ENCODE measurements around the gene CSE1L.
A peak's percentile ranks its signal among the peaks of the same experiment; 100 is the strongest.
"Not testable (repeated sequence)": the region's sequence is repeated elsewhere in the genome, so short reads cannot be mapped to it uniquely, and the experiment has no call there.

CSE1L gene

GRCh38 chr20:49133571-49133970, 87.5 kb downstream of the CSE1L start:
- DNase-seq (ENCODE audit: low spot score): no peak
- H4K91ac ChIP-seq (ENCODE audit: low read depth, low read length, poor library complexity): no peak overlapping the region
- H3K36me3 ChIP-seq (replicated peaks in 1 of 2; ENCODE audit: control insufficient read depth in 2 of 2, insufficient read depth in 2 of 2, low read length in 2 of 2): peaks cover 17 to 69% of the 10 kb centered on the region in 2 donors
- H3K9ac ChIP-seq (ENCODE audit: low read depth, low read length, poor library complexity): no peak overlapping the region
- H3K4me2 ChIP-seq (ENCODE audit: insufficient read depth, low read length, poor library complexity, severe bottlenecking): no peak overlapping the region
- no peak overlapping the region for H2BK120ac ChIP-seq (ENCODE audit: low read depth, low read length)
- H2BK15ac ChIP-seq (ENCODE audit: low read length): no peak overlapping the region
- no peak overlapping the region for H2BK5ac ChIP-seq (ENCODE audit: low read length)
- no peak overlapping the region for H4K8ac ChIP-seq (ENCODE audit: low read depth, low read length)
- H2BK12ac ChIP-seq (ENCODE audit: low read length): no peak overlapping the region
- H3K4me3 ChIP-seq (ENCODE audit: low read length in 2 of 2): no peak overlapping the region
- no peak overlapping the region for H3K4ac ChIP-seq (ENCODE audit: low read length)
- H3K4me1 ChIP-seq (ENCODE audit: control insufficient read depth in 2 of 2, insufficient read depth in 1 of 2, low read depth in 1 of 2, low read length in 2 of 2): peaks cover 0 to 6% of the 10 kb centered on the region in 2 donors
- H2AK5ac ChIP-seq (ENCODE audit: low read depth, low read length): no peak overlapping the region
- no peak overlapping the region for H3K18ac ChIP-seq (ENCODE audit: low read length)
- no peak overlapping the region for H3K14ac ChIP-seq (ENCODE audit: low read length)
- no peaks in the 10 kb centered on the region for H3K9me3 ChIP-seq (replicated peaks in 1 of 2; ENCODE audit: control insufficient read depth in 2 of 2, insufficient read depth in 1 of 2, low read depth in 1 of 2, low read length in 2 of 2)
- H2AFZ ChIP-seq (ENCODE audit: low read length): no peak overlapping the region
- no peak overlapping the region for H3K23ac ChIP-seq (ENCODE audit: low read depth, low read length, poor library complexity)
- no peaks in the 10 kb centered on the region for H3K27me3 ChIP-seq (ENCODE audit: control insufficient read depth in 3 of 3, insufficient read depth in 3 of 3, low read depth in 1 of 3, low read length in 3 of 3)
- peak overlapping the region; percentile 32 for H3K27ac ChIP-seq (replicated peaks; ENCODE audit: low read length)
- WGBS, 2 donors (ENCODE audit: extremely low coverage in 2 of 2, insufficient read length in 2 of 2, insufficient replicate concordance in 1 of 2): no CpG with 5 or more reads among the region's 3 CpGs
- H3K79me1 ChIP-seq (ENCODE audit: low read depth, low read length): no peaks in the 10 kb centered on the region

GRCh38 chr20:49134797-49135196, 88.7 kb downstream of the CSE1L start:
- H3K23ac ChIP-seq (ENCODE audit: low read depth, low read length, poor library complexity); H3K9me3 ChIP-seq (replicated peaks in 1 of 2; ENCODE audit: control insufficient read depth in 2 of 2, insufficient read depth in 1 of 2, low read depth in 1 of 2, low read length in 2 of 2); H4K91ac ChIP-seq (ENCODE audit: low read depth, low read length, poor library complexity); H3K79me1 ChIP-seq (ENCODE audit: low read depth, low read length); H2AFZ ChIP-seq (ENCODE audit: low read length); DNase-seq (ENCODE audit: low spot score); H2AK5ac ChIP-seq (ENCODE audit: low read depth, low read length); H3K14ac ChIP-seq (ENCODE audit: low read length); H3K18ac ChIP-seq (ENCODE audit: low read length); H2BK120ac ChIP-seq (ENCODE audit: low read depth, low read length); H3K4me3 ChIP-seq (ENCODE audit: low read length in 2 of 2); H3K27ac ChIP-seq (replicated peaks; ENCODE audit: low read length); H3K4me1 ChIP-seq (ENCODE audit: control insufficient read depth in 2 of 2, insufficient read depth in 1 of 2, low read depth in 1 of 2, low read length in 2 of 2); H2BK12ac ChIP-seq (ENCODE audit: low read length); H3K4me2 ChIP-seq (ENCODE audit: insufficient read depth, low read length, poor library complexity, severe bottlenecking); H2BK5ac ChIP-seq (ENCODE audit: low read length); H2BK15ac ChIP-seq (ENCODE audit: low read length); H4K8ac ChIP-seq (ENCODE audit: low read depth, low read length); H3K27me3 ChIP-seq (ENCODE audit: control insufficient read depth in 3 of 3, insufficient read depth in 3 of 3, low read depth in 1 of 3, low read length in 3 of 3); H3K4ac ChIP-seq (ENCODE audit: low read length); H3K9ac ChIP-seq (ENCODE audit: low read depth, low read length, poor library complexity): not testable (repeated sequence)
- H3K36me3 ChIP-seq (replicated peaks in 1 of 2; ENCODE audit: control insufficient read depth in 2 of 2, insufficient read depth in 2 of 2, low read length in 2 of 2): peaks cover 17 to 71% of the 10 kb centered on the region in 2 donors
- WGBS, 2 donors (ENCODE audit: extremely low coverage in 2 of 2, insufficient read length in 2 of 2, insufficient replicate concordance in 1 of 2): no CpG with 5 or more reads among the region's 8 CpGs

- Histone ChIP-seq H2BK15ac (ENCODE audit: low read length) (no peak overlapping the region), H3K4me1 (ENCODE audit: control insufficient read depth in 2 of 2, insufficient read depth in 1 of 2, low read depth in 1 of 2, low read length in 2 of 2) (peaks cover 0 to 6% of the 10 kb centered on the region in 2 donors), H3K9me3 (replicated peaks in 1 of 2; ENCODE audit: control insufficient read depth in 2 of 2, insufficient read depth in 1 of 2, low read depth in 1 of 2, low read length in 2 of 2) (no peaks in the 10 kb centered on the region), H4K8ac (ENCODE audit: low read depth, low read length) (no peak overlapping the region), H2BK5ac (ENCODE audit: low read length) (no peak overlapping the region), H2AFZ (ENCODE audit: low read length) (no peak overlapping the region), H2BK120ac (ENCODE audit: low read depth, low read length) (no peak overlapping the region), H3K4ac (ENCODE audit: low read length) (no peak overlapping the region), H4K91ac (ENCODE audit: low read depth, low read length, poor library complexity) (no peak overlapping the region), H3K27ac (replicated peaks; ENCODE audit: low read length) (no peak overlapping the region), H3K9ac (ENCODE audit: low read depth, low read length, poor library complexity) (no peak overlapping the region), H2AK5ac (ENCODE audit: low read depth, low read length) (no peak overlapping the region), H3K27me3 (ENCODE audit: control insufficient read depth in 3 of 3, insufficient read depth in 3 of 3, low read depth in 1 of 3, low read length in 3 of 3) (no peaks in the 10 kb centered on the region), H3K14ac (ENCODE audit: low read length) (no peak overlapping the region), H3K36me3 (replicated peaks in 1 of 2; ENCODE audit: control insufficient read depth in 2 of 2, insufficient read depth in 2 of 2, low read length in 2 of 2) (peaks cover 12 to 65% of the 10 kb centered on the region in 2 donors), H3K4me3 (ENCODE audit: low read length in 2 of 2) (no peak overlapping the region), H3K23ac (ENCODE audit: low read depth, low read length, poor library complexity) (no peak overlapping the region), H2BK12ac (ENCODE audit: low read length) (no peak overlapping the region), H3K18ac (ENCODE audit: low read length) (no peak overlapping the region), H3K79me1 (ENCODE audit: low read depth, low read length) (no peaks in the 10 kb centered on the region), H3K4me2 (ENCODE audit: insufficient read depth, low read length, poor library complexity, severe bottlenecking) (no peak overlapping the region)
- no peak for DNase-seq (ENCODE audit: low spot score)
- no CpG with 5 or more reads among the region's 15 CpGs for WGBS, 2 donors (ENCODE audit: extremely low coverage in 2 of 2, insufficient read length in 2 of 2, insufficient replicate concordance in 1 of 2)
Observed at GRCh38 chr20:49136817-49137571, 90.9 kb downstream of the CSE1L start.

GRCh38 chr20:49138431-49138830, 92.3 kb downstream of the CSE1L start:
- Histone ChIP-seq H2BK12ac (ENCODE audit: low read length) (no peak overlapping the region), H4K8ac (ENCODE audit: low read depth, low read length) (no peak overlapping the region)

More at GRCh38 chr20:49138431-49138830, 92.3 kb downstream of the CSE1L start:
- no peak overlapping the region for H3K4me2 ChIP-seq (ENCODE audit: insufficient read depth, low read length, poor library complexity, severe bottlenecking)
- H3K18ac ChIP-seq (ENCODE audit: low read length): no peak overlapping the region
- no peak overlapping the region for H2BK120ac ChIP-seq (ENCODE audit: low read depth, low read length)
- H3K79me1 ChIP-seq (ENCODE audit: low read depth, low read length): no peaks in the 10 kb centered on the region
- no peak overlapping the region for H2BK5ac ChIP-seq (ENCODE audit: low read length)
- H3K23ac ChIP-seq (ENCODE audit: low read depth, low read length, poor library complexity): no peak overlapping the region
- H2AFZ ChIP-seq (ENCODE audit: low read length): no peak overlapping the region
- H3K4ac ChIP-seq (ENCODE audit: low read length): no peak overlapping the region
- peaks cover 9 to 63% of the 10 kb centered on the region in 2 donors for H3K36me3 ChIP-seq (replicated peaks in 1 of 2; ENCODE audit: control insufficient read depth in 2 of 2, insufficient read depth in 2 of 2, low read length in 2 of 2)
- no peak overlapping the region for H4K91ac ChIP-seq (ENCODE audit: low read depth, low read length, poor library complexity)
- H3K9ac ChIP-seq (ENCODE audit: low read depth, low read length, poor library complexity): no peak overlapping the region
- H3K27ac ChIP-seq (replicated peaks; ENCODE audit: low read length): no peak overlapping the region
- no peak overlapping the region for H3K14ac ChIP-seq (ENCODE audit: low read length)
- no peak overlapping the region for H3K4me3 ChIP-seq (ENCODE audit: low read length in 2 of 2)
- no peak overlapping the region for H2BK15ac ChIP-seq (ENCODE audit: low read length)
- H3K27me3 ChIP-seq (ENCODE audit: control insufficient read depth in 3 of 3, insufficient read depth in 3 of 3, low read depth in 1 of 3, low read length in 3 of 3): no peaks in the 10 kb centered on the region
- H2AK5ac ChIP-seq (ENCODE audit: low read depth, low read length): no peak overlapping the region
- no peaks in the 10 kb centered on the region for H3K9me3 ChIP-seq (replicated peaks in 1 of 2; ENCODE audit: control insufficient read depth in 2 of 2, insufficient read depth in 1 of 2, low read depth in 1 of 2, low read length in 2 of 2)
- DNase-seq (ENCODE audit: low spot score): no peak
- peaks cover 0 to 1% of the 10 kb centered on the region in 2 donors for H3K4me1 ChIP-seq (ENCODE audit: control insufficient read depth in 2 of 2, insufficient read depth in 1 of 2, low read depth in 1 of 2, low read length in 2 of 2)
